Measurements from ENCODE around the gene KSR2.

- TF ChIP-seq, protein P1, sequence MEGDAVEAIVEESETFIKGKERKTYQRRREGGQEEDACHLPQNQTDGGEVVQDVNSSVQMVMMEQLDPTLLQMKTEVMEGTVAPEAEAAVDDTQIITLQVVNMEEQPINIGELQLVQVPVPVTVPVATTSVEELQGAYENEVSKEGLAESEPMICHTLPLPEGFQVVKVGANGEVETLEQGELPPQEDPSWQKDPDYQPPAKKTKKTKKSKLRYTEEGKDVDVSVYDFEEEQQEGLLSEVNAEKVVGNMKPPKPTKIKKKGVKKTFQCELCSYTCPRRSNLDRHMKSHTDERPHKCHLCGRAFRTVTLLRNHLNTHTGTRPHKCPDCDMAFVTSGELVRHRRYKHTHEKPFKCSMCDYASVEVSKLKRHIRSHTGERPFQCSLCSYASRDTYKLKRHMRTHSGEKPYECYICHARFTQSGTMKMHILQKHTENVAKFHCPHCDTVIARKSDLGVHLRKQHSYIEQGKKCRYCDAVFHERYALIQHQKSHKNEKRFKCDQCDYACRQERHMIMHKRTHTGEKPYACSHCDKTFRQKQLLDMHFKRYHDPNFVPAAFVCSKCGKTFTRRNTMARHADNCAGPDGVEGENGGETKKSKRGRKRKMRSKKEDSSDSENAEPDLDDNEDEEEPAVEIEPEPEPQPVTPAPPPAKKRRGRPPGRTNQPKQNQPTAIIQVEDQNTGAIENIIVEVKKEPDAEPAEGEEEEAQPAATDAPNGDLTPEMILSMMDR (conservative IDR thresholded peaks at IDR 0.05): no peak
- no peak for TF ChIP-seq EZH2 (IDR thresholded peaks at IDR 0.05; ENCODE audit: low read depth)
These were observed 269.2 kb downstream of the KSR2 start for GRCh38 chr12:117699575-117699974.
